ENCODE data around the gene NINJ2.
A peak's percentile ranks its signal among the peaks of the same experiment; 100 is the strongest.

Gene NINJ2

DNA sequence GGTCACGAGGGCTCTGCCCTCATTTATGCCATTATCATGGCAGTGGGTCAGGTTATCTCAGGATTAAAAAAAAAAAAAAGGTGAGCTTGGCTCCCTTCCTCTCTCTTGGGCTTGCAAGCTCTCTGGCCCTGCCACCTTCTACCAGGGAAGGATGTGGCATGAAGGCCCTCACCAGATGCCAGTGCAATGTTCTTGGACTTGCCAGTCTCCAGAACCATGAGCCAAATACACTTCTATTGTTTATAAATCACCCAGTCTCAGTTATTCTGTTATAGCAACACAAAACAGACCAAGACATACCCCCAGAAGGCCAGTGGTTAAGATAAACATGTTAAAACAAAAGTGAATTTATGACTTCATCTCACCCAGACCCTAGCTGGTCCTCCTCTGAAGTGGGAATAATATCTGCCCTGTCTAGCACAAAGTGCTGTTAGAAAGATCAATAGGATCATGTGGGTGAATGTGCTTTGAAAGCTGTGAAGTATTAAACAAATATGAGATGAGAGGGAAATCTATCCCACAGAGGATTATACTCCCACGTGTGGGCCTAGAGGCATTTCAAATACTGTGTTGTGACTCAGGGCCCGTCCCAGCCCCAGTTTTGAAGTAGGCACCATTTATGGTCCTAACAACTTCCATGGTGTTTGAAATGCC, 88.6 kb downstream of the NINJ2 start:
- peak overlapping the region; percentile 81 for H3K9ac ChIP-seq (ENCODE audit: low read depth, low read length, poor library complexity, severe bottlenecking)
- TF ChIP-seq CTCF (conservative IDR thresholded peaks at IDR 0.05; ENCODE audit: low read length) (no peak), EZH2phosphoT487 (IDR thresholded peaks at IDR 0.05; ENCODE audit: borderline replicate concordance) (no peak)
- peaks cover 3% of the 10 kb centered on the region; the same call in 1 of the 2 replicates for H3F3A ChIP-seq (ENCODE audit: low read depth)
- no peaks in the 10 kb centered on the region for H3K9me3 ChIP-seq (ENCODE audit: insufficient read depth, low read depth, low read length)
- no peaks in the 10 kb centered on the region for H4K20me1 ChIP-seq (ENCODE audit: insufficient read depth, low read length, poor library complexity, severe bottlenecking)
- H3K79me2 ChIP-seq (ENCODE audit: insufficient read depth, low read length), result peaks cover 14% of the 10 kb centered on the region; the same call in 1 of the 2 replicates
- H3K9me2 ChIP-seq (replicated peaks; ENCODE audit: low read depth, low read length), result no peaks in the 10 kb centered on the region
- no peaks in the 10 kb centered on the region for H3K27me3 ChIP-seq (ENCODE audit: insufficient read depth, low read length, poor library complexity, severe bottlenecking)
- H3K36me3 ChIP-seq (ENCODE audit: insufficient read depth, low read length), result no peaks in the 10 kb centered on the region
- no peak overlapping the region for H2AFZ ChIP-seq (ENCODE audit: low read length)
- no peak overlapping the region for H3K4me3 ChIP-seq (ENCODE audit: low read length, poor library complexity, severe bottlenecking)
- no peak overlapping the region for H3K4me2 ChIP-seq (ENCODE audit: low read depth, low read length, poor library complexity, severe bottlenecking)
- peaks cover 34% of the 10 kb centered on the region for H3K4me1 ChIP-seq (ENCODE audit: insufficient read depth, low read length, poor library complexity, severe bottlenecking)

- Histone ChIP-seq H3K9me2 (replicated peaks; ENCODE audit: low read depth, low read length) (no peaks in the 10 kb centered on the region), H3K4me3 (ENCODE audit: low read length, poor library complexity, severe bottlenecking) (no peak overlapping the region), H3K27me3 (ENCODE audit: insufficient read depth, low read length, poor library complexity, severe bottlenecking) (no peaks in the 10 kb centered on the region), H3K36me3 (ENCODE audit: insufficient read depth, low read length) (no peaks in the 10 kb centered on the region), H3K4me2 (ENCODE audit: low read depth, low read length, poor library complexity, severe bottlenecking) (no peak overlapping the region), H3F3A (ENCODE audit: low read depth) (peaks cover 3% of the 10 kb centered on the region; the same call in 1 of the 2 replicates), H2AFZ (ENCODE audit: low read length) (no peak overlapping the region), H3K79me2 (ENCODE audit: insufficient read depth, low read length) (peaks cover 14% of the 10 kb centered on the region; the same call in 1 of the 2 replicates), H3K9ac (ENCODE audit: low read depth, low read length, poor library complexity, severe bottlenecking) (no peak overlapping the region), H4K20me1 (ENCODE audit: insufficient read depth, low read length, poor library complexity, severe bottlenecking) (no peaks in the 10 kb centered on the region), H3K9me3 (ENCODE audit: insufficient read depth, low read depth, low read length) (no peaks in the 10 kb centered on the region), H3K4me1 (ENCODE audit: insufficient read depth, low read length, poor library complexity, severe bottlenecking) (peaks cover 47% of the 10 kb centered on the region)
- TF ChIP-seq CTCF (conservative IDR thresholded peaks at IDR 0.05; ENCODE audit: low read length), result no peak
- TF ChIP-seq EZH2phosphoT487 (IDR thresholded peaks at IDR 0.05; ENCODE audit: borderline replicate concordance), result no peak
Measured at GRCh38 chr12:573232-573631, 90.0 kb downstream of the NINJ2 start.

DNA sequence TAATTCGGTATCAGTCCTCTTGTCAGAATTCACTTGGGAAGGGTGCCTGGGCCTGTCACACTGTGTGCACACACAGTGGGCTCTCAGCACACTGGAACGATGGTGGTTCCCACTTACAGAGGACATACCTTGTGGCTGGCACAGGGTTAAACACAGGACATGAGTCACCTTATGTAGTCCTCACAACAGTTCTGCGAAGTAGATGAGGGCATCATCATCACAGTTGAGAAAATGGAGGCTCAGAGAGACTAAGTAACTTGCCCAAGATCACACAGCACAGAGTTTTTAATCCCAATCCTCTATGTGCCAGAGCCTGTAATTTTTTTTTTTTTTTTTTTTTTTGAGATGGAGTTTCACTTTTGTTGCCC, 90.7 kb downstream of the NINJ2 start:
- H3K4me1 ChIP-seq (ENCODE audit: insufficient read depth, low read length, poor library complexity, severe bottlenecking), result peaks cover 49% of the 10 kb centered on the region

More for the DNA sequence above, 90.7 kb downstream of the NINJ2 start:
- H3K4me3 ChIP-seq (ENCODE audit: low read length, poor library complexity, severe bottlenecking), result no peak overlapping the region
- no peaks in the 10 kb centered on the region for H3K9me2 ChIP-seq (replicated peaks; ENCODE audit: low read depth, low read length)
- peaks cover 3% of the 10 kb centered on the region; the same call in 1 of the 2 replicates for H3F3A ChIP-seq (ENCODE audit: low read depth)
- H3K27me3 ChIP-seq (ENCODE audit: insufficient read depth, low read length, poor library complexity, severe bottlenecking), result no peaks in the 10 kb centered on the region
- H3K9ac ChIP-seq (ENCODE audit: low read depth, low read length, poor library complexity, severe bottlenecking), result no peak overlapping the region
- H3K36me3 ChIP-seq (ENCODE audit: insufficient read depth, low read length), result no peaks in the 10 kb centered on the region
- H3K79me2 ChIP-seq (ENCODE audit: insufficient read depth, low read length), result peaks cover 14% of the 10 kb centered on the region; the same call in 1 of the 2 replicates
- no peak overlapping the region for H2AFZ ChIP-seq (ENCODE audit: low read length)
- TF ChIP-seq CTCF (conservative IDR thresholded peaks at IDR 0.05; ENCODE audit: low read length), result no peak
- no peak for TF ChIP-seq EZH2phosphoT487 (IDR thresholded peaks at IDR 0.05; ENCODE audit: borderline replicate concordance)
- H3K4me2 ChIP-seq (ENCODE audit: low read depth, low read length, poor library complexity, severe bottlenecking), result no peak overlapping the region
- H3K9me3 ChIP-seq (ENCODE audit: insufficient read depth, low read depth, low read length), result no peaks in the 10 kb centered on the region
- no peaks in the 10 kb centered on the region for H4K20me1 ChIP-seq (ENCODE audit: insufficient read depth, low read length, poor library complexity, severe bottlenecking)
